Stimulated activated CD8-positive, alpha-beta memory T cell treated with anti-CD3 and anti-CD28 coated beads, Interleukin-15, amount 100 ng/mL, for 1 hour (primary cell): ENCODE results near the gene RHOXF2.

Source experiments
- DNase-seq: peaks from one replicate; pipeline ENCODE4 v3.0.0-alpha.2; 2020; ENCODE audit warnings: low read depth

Gene RHOXF2

GRCh38 chrX:120200851-120201250, 42.4 kb downstream of the RHOXF2 start:
- DNase-seq: no peak

- no peak for DNase-seq
Measured at GRCh38 chrX:120205816-120206753, 47.7 kb downstream of the RHOXF2 start.

GRCh38 chrX:120207009-120207605, 48.7 kb downstream of the RHOXF2 start:
- no peak for DNase-seq

- DNase-seq: peak; percentile 35
Measured at GRCh38 chrX:120213438-120214265, 55.2 kb downstream of the RHOXF2 start.
